ENCODE measurements around the gene GNG14.
"Not testable (repeated sequence)": the region's sequence is repeated elsewhere in the genome, so short reads cannot be mapped to it uniquely, and the experiment has no call there.

The GNG14 gene

GRCh38 chr19:12725612-12726011 is 37.8 kb downstream of the GNG14 start:
- DNase-seq: not testable (repeated sequence)

- no peak for DNase-seq
Measured at GRCh38 chr19:12726988-12727316, 39.2 kb downstream of the GNG14 start.

GRCh38 chr19:12727745-12728433 is 40.1 kb downstream of the GNG14 start:
- no peak for DNase-seq

- no peak for DNase-seq
Measured at GRCh38 chr19:12730064-12730463, 42.3 kb downstream of the GNG14 start.

- DNase-seq: no peak
Measured at GRCh38 chr19:12731337-12731736, 43.5 kb downstream of the GNG14 start.

- DNase-seq: peak; percentile 60
Measured at GRCh38 chr19:12733369-12734214, 45.8 kb downstream of the GNG14 start.

GRCh38 chr19:12736995-12737834 is 49.4 kb downstream of the GNG14 start, which contains the start of gene GET3:
Gene GET3 (plus strand): TSS chr19:12737497. CDS start chr19:12737506, 9 bp downstream.
- DNase-seq: peak; percentile 100

GRCh38 chr19:12737835-12738351 is 50.1 kb downstream of the GNG14 start:
- DNase-seq: no peak

Measured in fibroblast of skin of right quadriceps (primary cell).